ENCODE data around the gene SMCO3.
"Not testable (repeated sequence)": the region's sequence is repeated elsewhere in the genome, so short reads cannot be mapped to it uniquely, and the experiment has no call there.

Gene SMCO3

GRCh38 chr12:14770496-14771461 lies 43.2 kb downstream of the SMCO3 start:
- no peak for TF ChIP-seq CTCF (IDR thresholded peaks at IDR 0.05; ENCODE audit: low read depth, low read length)
- peak overlapping the region; percentile 89 for H3K4me3 ChIP-seq (ENCODE audit: low read depth, low read length)

- TF ChIP-seq CTCF (IDR thresholded peaks at IDR 0.05; ENCODE audit: low read depth, low read length): peak; percentile 78
- H3K4me3 ChIP-seq (ENCODE audit: low read depth, low read length): peak overlapping the region; percentile 89
Measured at GRCh38 chr12:14769969-14770495, 44.0 kb downstream of the SMCO3 start.

- peak overlapping the region; percentile 89 for H3K4me3 ChIP-seq (ENCODE audit: low read depth, low read length)
- no peak for TF ChIP-seq CTCF (IDR thresholded peaks at IDR 0.05; ENCODE audit: low read depth, low read length)
Measured at GRCh38 chr12:14769466-14769968, 44.5 kb downstream of the SMCO3 start.

GRCh38 chr12:14768823-14769405 lies 45.1 kb downstream of the SMCO3 start:
- no peak for TF ChIP-seq CTCF (IDR thresholded peaks at IDR 0.05; ENCODE audit: low read depth, low read length)
- H3K4me3 ChIP-seq (ENCODE audit: low read depth, low read length): peak overlapping the region; percentile 89

- TF ChIP-seq CTCF (IDR thresholded peaks at IDR 0.05; ENCODE audit: low read depth, low read length): no peak
- no peak overlapping the region for H3K4me3 ChIP-seq (ENCODE audit: low read depth, low read length)
Measured at GRCh38 chr12:14767617-14768016, 46.4 kb downstream of the SMCO3 start.

- no peak overlapping the region for H3K4me3 ChIP-seq (ENCODE audit: low read depth, low read length)
- TF ChIP-seq CTCF (IDR thresholded peaks at IDR 0.05; ENCODE audit: low read depth, low read length): no peak
Measured at GRCh38 chr12:14766649-14767215, 47.2 kb downstream of the SMCO3 start.

- H3K4me3 ChIP-seq (ENCODE audit: low read depth, low read length): not testable (repeated sequence)
Measured at GRCh38 chr12:14766020-14766419, 48.0 kb downstream of the SMCO3 start.
